ENCODE measurements around the gene TMEM178A.

The TMEM178A gene

DNA sequence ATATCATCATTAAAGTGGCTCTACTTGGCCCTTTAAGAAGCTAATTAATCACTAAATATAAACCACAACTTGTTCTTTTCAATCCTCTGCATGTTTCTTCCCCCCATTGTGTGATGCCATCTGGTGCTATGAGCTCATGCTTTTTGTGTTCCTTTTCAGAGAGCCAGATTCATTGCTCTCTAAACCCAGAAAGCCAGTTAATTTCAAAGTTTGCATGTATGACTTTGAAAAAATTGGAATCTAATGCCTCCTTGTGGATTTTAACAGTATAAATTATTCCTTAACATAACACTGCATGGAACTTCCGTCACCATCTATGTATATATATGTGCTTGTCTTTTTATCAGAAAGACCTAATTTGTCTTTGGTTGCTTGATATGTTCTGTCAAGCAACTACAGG lies 31.1 kb downstream of the TMEM178A start:
- peak; percentile 20 for TF ChIP-seq CTCF (IDR thresholded peaks at IDR 0.05; ENCODE audit: insufficient read depth, low read depth, low read length, missing control alignments)
- peak; percentile 44 for DNase-seq (ENCODE audit: low read depth)
- H3K4me3 ChIP-seq (ENCODE audit: low read length), result no peak overlapping the region

DNA sequence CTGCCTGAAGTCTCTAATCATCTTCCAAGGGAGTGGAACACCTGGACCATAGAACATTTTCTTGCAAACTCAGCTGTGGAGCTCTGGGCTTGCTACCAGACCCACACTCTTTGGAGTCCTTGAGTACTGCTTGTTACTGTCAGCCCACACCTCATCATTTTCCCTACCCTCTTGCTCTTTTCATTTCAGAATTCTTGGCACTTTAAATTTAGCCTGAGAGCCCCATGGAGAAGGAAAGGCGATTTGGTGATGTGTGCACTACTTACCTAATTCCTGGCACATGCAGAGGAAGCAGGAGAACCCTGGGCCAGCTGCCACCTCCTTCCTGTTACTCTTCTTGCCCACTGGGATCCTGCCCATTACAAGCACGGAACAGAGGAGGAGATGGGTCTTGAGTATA lies 31.7 kb downstream of the TMEM178A start:
- H3K4me3 ChIP-seq (ENCODE audit: low read length), result no peak overlapping the region
- no peak for DNase-seq (ENCODE audit: low read depth)
- no peak for TF ChIP-seq CTCF (IDR thresholded peaks at IDR 0.05; ENCODE audit: insufficient read depth, low read depth, low read length, missing control alignments)

DNA sequence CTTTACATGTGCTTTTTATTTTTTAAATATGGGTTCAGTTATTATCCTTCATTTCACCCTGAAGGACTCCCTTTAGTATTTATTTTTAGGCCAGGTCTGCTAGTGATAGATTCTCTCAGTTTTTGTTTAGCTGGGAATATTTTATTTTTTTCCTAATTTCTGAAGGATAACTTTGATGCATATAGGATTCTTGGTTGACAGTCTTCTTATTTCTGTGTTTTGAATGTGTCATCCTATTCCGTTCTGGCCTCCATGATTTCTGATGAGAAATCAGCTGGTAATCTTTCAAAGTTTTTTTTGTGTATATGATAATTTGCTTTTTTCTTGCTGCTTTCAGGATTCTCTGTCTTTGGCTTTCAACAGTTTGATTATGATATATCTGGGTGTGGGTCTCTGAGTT lies 35.4 kb downstream of the TMEM178A start:
- no peak for TF ChIP-seq CTCF (IDR thresholded peaks at IDR 0.05; ENCODE audit: insufficient read depth, low read depth, low read length, missing control alignments)
- no peak for DNase-seq (ENCODE audit: low read depth)
- H3K4me3 ChIP-seq (ENCODE audit: low read length), result no peak overlapping the region

DNA sequence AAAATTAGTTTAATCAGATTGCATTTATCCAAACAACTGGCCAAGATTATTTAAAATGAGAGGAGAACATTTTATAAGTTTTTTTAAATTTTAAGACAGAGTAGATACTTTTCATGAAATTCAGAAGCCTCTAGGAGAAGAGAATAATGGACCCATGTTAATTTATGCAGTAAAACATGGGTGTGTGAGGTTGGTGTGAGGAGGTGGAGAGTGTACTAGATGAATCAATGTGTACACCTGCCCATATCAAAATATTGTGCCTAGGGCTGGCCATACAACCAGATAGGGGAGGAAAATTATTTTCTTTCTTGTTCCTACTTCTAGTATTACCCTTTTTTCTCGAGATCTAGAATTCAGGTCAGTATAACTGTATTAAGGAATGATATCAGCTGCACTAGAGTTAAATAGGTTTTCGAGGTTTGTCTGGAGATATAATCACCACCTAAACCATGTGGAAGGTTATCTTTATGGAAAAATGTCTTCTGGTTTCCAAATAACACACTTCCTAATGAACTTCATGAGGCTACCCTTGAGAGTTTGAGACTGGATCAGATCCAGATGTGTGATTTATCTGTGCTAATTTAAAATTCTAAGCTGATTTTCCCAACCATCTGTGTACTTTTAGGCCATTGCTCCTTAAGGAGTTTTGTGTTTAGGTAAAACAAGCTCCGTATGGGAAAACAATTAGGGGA lies 37.6 kb downstream of the TMEM178A start:
- no peak overlapping the region for H3K4me3 ChIP-seq (ENCODE audit: low read length)
- DNase-seq (ENCODE audit: low read depth), result no peak
- no peak for TF ChIP-seq CTCF (IDR thresholded peaks at IDR 0.05; ENCODE audit: insufficient read depth, low read depth, low read length, missing control alignments)

- DNase-seq (ENCODE audit: low read depth), result no peak
- no peak for TF ChIP-seq CTCF (IDR thresholded peaks at IDR 0.05; ENCODE audit: insufficient read depth, low read depth, low read length, missing control alignments)
- no peak overlapping the region for H3K4me3 ChIP-seq (ENCODE audit: low read length)
Observed at GRCh38 chr2:39704540-39704939, 38.8 kb downstream of the TMEM178A start.

GRCh38 chr2:39705638-39706037 lies 39.9 kb downstream of the TMEM178A start:
- no peak overlapping the region for H3K4me3 ChIP-seq (ENCODE audit: low read length)
- peak; percentile 18 for DNase-seq (ENCODE audit: low read depth)
- TF ChIP-seq CTCF (IDR thresholded peaks at IDR 0.05; ENCODE audit: insufficient read depth, low read depth, low read length, missing control alignments), result no peak

DNA sequence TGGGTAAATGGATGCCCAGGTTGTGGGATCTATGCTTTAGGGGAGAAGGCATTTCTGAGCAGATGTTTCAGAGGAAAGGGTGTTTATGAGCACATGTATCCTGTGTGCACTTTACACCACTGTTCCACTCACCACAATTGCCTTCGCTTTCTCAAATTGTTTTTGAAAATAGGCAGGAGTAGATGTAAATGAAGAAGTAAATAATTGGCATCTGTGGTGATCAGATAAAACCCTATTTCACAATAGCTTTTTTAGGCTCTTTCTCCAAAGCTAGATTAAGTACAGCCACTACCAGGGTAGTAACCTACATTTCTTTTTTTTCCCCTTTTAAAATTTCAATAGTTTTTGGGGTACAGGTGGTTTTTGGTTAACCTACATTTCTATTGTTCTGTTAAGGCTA lies 40.6 kb downstream of the TMEM178A start:
- no peak for DNase-seq (ENCODE audit: low read depth)
- no peak overlapping the region for H3K4me3 ChIP-seq (ENCODE audit: low read length)
- no peak for TF ChIP-seq CTCF (IDR thresholded peaks at IDR 0.05; ENCODE audit: insufficient read depth, low read depth, low read length, missing control alignments)

Measured in epithelial cell of esophagus (primary cell).